Ishikawa (cell line): ENCODE results near the gene HNF1B.

Source experiments
- CEBPB ChIP-seq: IDR thresholded peaks from 2 replicates; pipeline ENCODE4 v1.6.1; 2012
- EGR1 ChIP-seq: IDR thresholded peaks from 2 replicates; pipeline ENCODE4 v1.6.1; 2012
- EP300 ChIP-seq: IDR thresholded peaks from 2 replicates; pipeline ENCODE4 v1.6.1; 2012; ENCODE audit warnings: borderline replicate concordance
- FOXM1 ChIP-seq: IDR thresholded peaks from 2 replicates; pipeline ENCODE4 v1.6.1; 2012; ENCODE audit warnings: low read depth, borderline replicate concordance
- NFIC ChIP-seq: IDR thresholded peaks from 2 replicates; pipeline ENCODE4 v1.6.1; 2012
- TAF1 ChIP-seq: IDR thresholded peaks from 2 replicates; pipeline ENCODE4 v1.6.1; 2012; ENCODE audit warnings: low read depth, mild to moderate bottlenecking
- TEAD4 ChIP-seq: IDR thresholded peaks from 2 replicates; pipeline ENCODE4 v1.6.1; 2012
- YY1 ChIP-seq: IDR thresholded peaks from 2 replicates; pipeline ENCODE4 v1.6.1; 2012; ENCODE audit warnings: low read depth
- TF ChIP-seq, protein P1 (sequence below): IDR thresholded peaks from 2 replicates; pipeline ENCODE4 v1.6.1; 2012
- TF ChIP-seq, protein P2 (sequence below): IDR thresholded peaks from 2 replicates; pipeline ENCODE4 v1.6.1; 2012; ENCODE audit warnings: low read depth, mild to moderate bottlenecking
- TF ChIP-seq, protein P3 (sequence below): IDR thresholded peaks from 2 replicates; pipeline ENCODE4 v1.6.1; 2012

DNA sequence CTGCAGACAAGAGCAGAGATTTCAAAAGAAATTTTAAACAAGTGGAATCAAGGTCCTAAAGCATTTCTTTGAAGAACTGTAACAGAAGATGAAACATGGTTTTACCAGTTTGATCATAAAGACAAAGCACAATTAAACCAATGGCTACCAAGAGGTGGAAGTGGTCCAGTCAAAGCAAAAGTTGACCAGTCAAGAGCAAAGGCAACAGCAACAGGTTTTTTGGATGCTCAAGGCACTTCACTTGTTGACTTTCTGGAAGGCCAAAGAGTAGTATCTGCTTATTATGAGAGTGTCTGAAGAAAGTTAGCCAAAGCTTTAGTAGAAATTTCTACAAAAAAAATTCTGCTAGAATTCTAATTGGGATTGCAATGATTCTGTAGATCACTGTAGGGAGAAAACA lies 106.9 kb downstream of the HNF1B start:
- no peak for TF ChIP-seq YY1
- TF ChIP-seq, protein P1, sequence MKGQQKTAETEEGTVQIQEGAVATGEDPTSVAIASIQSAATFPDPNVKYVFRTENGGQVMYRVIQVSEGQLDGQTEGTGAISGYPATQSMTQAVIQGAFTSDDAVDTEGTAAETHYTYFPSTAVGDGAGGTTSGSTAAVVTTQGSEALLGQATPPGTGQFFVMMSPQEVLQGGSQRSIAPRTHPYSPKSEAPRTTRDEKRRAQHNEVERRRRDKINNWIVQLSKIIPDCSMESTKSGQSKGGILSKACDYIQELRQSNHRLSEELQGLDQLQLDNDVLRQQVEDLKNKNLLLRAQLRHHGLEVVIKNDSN: no peak
- no peak for TF ChIP-seq EP300
- TF ChIP-seq TEAD4: no peak
- no peak for TF ChIP-seq TAF1
- TF ChIP-seq, protein P2, sequence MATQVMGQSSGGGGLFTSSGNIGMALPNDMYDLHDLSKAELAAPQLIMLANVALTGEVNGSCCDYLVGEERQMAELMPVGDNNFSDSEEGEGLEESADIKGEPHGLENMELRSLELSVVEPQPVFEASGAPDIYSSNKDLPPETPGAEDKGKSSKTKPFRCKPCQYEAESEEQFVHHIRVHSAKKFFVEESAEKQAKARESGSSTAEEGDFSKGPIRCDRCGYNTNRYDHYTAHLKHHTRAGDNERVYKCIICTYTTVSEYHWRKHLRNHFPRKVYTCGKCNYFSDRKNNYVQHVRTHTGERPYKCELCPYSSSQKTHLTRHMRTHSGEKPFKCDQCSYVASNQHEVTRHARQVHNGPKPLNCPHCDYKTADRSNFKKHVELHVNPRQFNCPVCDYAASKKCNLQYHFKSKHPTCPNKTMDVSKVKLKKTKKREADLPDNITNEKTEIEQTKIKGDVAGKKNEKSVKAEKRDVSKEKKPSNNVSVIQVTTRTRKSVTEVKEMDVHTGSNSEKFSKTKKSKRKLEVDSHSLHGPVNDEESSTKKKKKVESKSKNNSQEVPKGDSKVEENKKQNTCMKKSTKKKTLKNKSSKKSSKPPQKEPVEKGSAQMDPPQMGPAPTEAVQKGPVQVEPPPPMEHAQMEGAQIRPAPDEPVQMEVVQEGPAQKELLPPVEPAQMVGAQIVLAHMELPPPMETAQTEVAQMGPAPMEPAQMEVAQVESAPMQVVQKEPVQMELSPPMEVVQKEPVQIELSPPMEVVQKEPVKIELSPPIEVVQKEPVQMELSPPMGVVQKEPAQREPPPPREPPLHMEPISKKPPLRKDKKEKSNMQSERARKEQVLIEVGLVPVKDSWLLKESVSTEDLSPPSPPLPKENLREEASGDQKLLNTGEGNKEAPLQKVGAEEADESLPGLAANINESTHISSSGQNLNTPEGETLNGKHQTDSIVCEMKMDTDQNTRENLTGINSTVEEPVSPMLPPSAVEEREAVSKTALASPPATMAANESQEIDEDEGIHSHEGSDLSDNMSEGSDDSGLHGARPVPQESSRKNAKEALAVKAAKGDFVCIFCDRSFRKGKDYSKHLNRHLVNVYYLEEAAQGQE: no peak
- TF ChIP-seq, protein P3, sequence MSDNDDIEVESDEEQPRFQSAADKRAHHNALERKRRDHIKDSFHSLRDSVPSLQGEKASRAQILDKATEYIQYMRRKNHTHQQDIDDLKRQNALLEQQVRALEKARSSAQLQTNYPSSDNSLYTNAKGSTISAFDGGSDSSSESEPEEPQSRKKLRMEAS: no peak
- no peak for TF ChIP-seq CEBPB
- TF ChIP-seq EGR1: no peak
- TF ChIP-seq NFIC: no peak
- no peak for TF ChIP-seq FOXM1
